Breast epithelium (tissue), 4 donors: ENCODE measurements around the gene ZNHIT2. TPM values are rescaled to one million over a fixed set of nuclear protein-coding genes. Genes with fewer than 3 reads are reported as not detected.

Source experiments
- DNase-seq, 2 donors: peaks; one replicate each; pipeline ENCODE4 v3.0.0-alpha.2; 2019; ENCODE audit warnings: low spot score in 2 of 2
- H3K27ac ChIP-seq, 2 donors: fragments of 200-600 bp; sonication (generic) in 1 of 2; one replicate each; pipeline ENCODE4 v1.5.1; 2016 to 2019; ENCODE audit warnings: mild to moderate bottlenecking in 1 of 2
- H3K27me3 ChIP-seq, 2 donors: fragments of 200-600 bp; sonication (generic) in 1 of 2; one replicate each; pipeline versions ENCODE4 v1.5.1 to v1.6.0; 2017 to 2019; ENCODE audit warnings: control low read depth in 1 of 2, mild to moderate bottlenecking in 1 of 2
- H3K36me3 ChIP-seq: fragments of 200-600 bp; one replicate; pipeline ENCODE4 v1.5.1; 2019
- H3K4me1 ChIP-seq, 2 donors: fragments of 200-600 bp; sonication (generic); one replicate each; pipeline ENCODE4 v1.5.1; 2016 to 2019; ENCODE audit warnings: control low read depth in 1 of 2
- H3K4me3 ChIP-seq, 3 donors: fragments of 200-600 bp; sonication (generic); 1 replicate in 2 of 3; 2 replicates in 1 of 3; pipeline ENCODE4 v1.5.1; 2016 to 2019; ENCODE audit warnings: mild to moderate bottlenecking in 3 of 3, moderate library complexity in 2 of 3
- H3K9me3 ChIP-seq, 2 donors: fragments of 200-600 bp; sonication (generic) in 1 of 2; one replicate each; pipeline ENCODE4 v1.5.1; 2016 to 2019; ENCODE audit warnings: control low read depth in 1 of 2
- CTCF ChIP-seq, 3 donors: fragments of 450-650 bp; IDR thresholded peaks; one replicate each; pipeline ENCODE4 v1.5.1; 2016 to 2017; ENCODE audit warnings: antibody characterized with exemption in 3 of 3, mild to moderate bottlenecking in 3 of 3, moderate library complexity in 3 of 3
- POLR2A ChIP-seq: fragments of 450-650 bp; IDR thresholded peaks from one replicate; pipeline ENCODE4 v1.6.1; 2016; ENCODE audit warnings: antibody characterized with exemption, mild to moderate bottlenecking, moderate library complexity
- POLR2AphosphoS5 ChIP-seq, 3 donors: sonication (generic); formaldehyde crosslinking; IDR thresholded peaks; one replicate each; pipeline ENCODE4 v1.6.1; 2017; ENCODE audit warnings: antibody characterized with exemption in 3 of 3
- intact Hi-C: fragments of 100-400 bp; cut with DNase I; formaldehyde crosslinking; loops from one replicate; pipeline ENCODE4 v1.15.1; 2023; ENCODE audit warnings: low total_unique reads
- total RNA-seq, 3 donors: library from RNA; depleted of rRNA; stranded (reverse); fragments of >200 nt; gene quantifications; one replicate each; pipeline ENCODE4 v1.1.0, GENCODE V29; 2016

Gene ZNHIT2
- total RNA-seq, 3 donors from 2014 or later: 14.6 to 23.3 (median 20.3) TPM

- Histone ChIP-seq H3K27ac (peak overlapping the region; percentile 96 to 99), H3K4me3 (peak overlapping the region; percentile 88 to 93 (median 92)), H3K27me3 (no peaks in the 10 kb centered on the region), H3K36me3 (peaks cover 14% of the 10 kb centered on the region), H3K9me3 (no peaks in the 10 kb centered on the region), H3K4me1 (peaks cover 6 to 26% of the 10 kb centered on the region in 2 donors)
- intact Hi-C loops: no loop called here
- DNase-seq: peak; percentile 97 to 98
- no peak for TF ChIP-seq POLR2A
- TF ChIP-seq POLR2AphosphoS5 (IDR thresholded peaks at IDR 0.05): peak in 1 of 3 donors; percentile 46
Measured at GRCh38 chr11:65134952-65135632, 17.6 kb upstream of the ZNHIT2 start.

- intact Hi-C loops: no loop called here
- peaks cover 6 to 26% of the 10 kb centered on the region in 2 donors for H3K4me1 ChIP-seq
- no peaks in the 10 kb centered on the region for H3K9me3 ChIP-seq
Measured at GRCh38 chr11:65134240-65134951, 16.9 kb upstream of the ZNHIT2 start, which contains the start of gene SYVN1. SYVN1 (minus strand) TSS chr11:65134519; CDS start chr11:65133601, 918 bp downstream.

GRCh38 chr11:65133724-65134123, 16.2 kb upstream of the ZNHIT2 start:
- intact Hi-C loops: no loop called here
- H3K36me3 ChIP-seq: peaks cover 23% of the 10 kb centered on the region
- H3K4me3 ChIP-seq: peak overlapping the region; percentile 88 to 93 (median 92)
- no peaks in the 10 kb centered on the region for H3K9me3 ChIP-seq
- H3K27me3 ChIP-seq: no peaks in the 10 kb centered on the region
- peak overlapping the region; percentile 96 to 99 for H3K27ac ChIP-seq
- TF ChIP-seq CTCF (IDR thresholded peaks at IDR 0.05) (no peak), POLR2AphosphoS5 (IDR thresholded peaks at IDR 0.05) (no peak), POLR2A (no peak)
- H3K4me1 ChIP-seq: peaks cover 6 to 26% of the 10 kb centered on the region in 2 donors
- no peak for DNase-seq

More at GRCh38 chr11:65134240-65134951, 16.9 kb upstream of the ZNHIT2 start, which contains the start of gene SYVN1:
- H3K36me3 ChIP-seq: peaks cover 21% of the 10 kb centered on the region
- H3K4me3 ChIP-seq: peak within 1 kb of the TSS; percentile 88 to 93 (median 92)
- peak within 1 kb of the TSS; percentile 96 to 99 for H3K27ac ChIP-seq
- H3K27me3 ChIP-seq: no peaks in the 10 kb centered on the region
- peak; percentile 99 to 100 (median 100) for TF ChIP-seq POLR2AphosphoS5 (IDR thresholded peaks at IDR 0.05)
- TF ChIP-seq POLR2A: peak; percentile 98
- peak in 2 of 3 donors; percentile 15 to 31 for TF ChIP-seq CTCF (IDR thresholded peaks at IDR 0.05)
- peak; percentile 88 to 90 for DNase-seq

- intact Hi-C loops: no loop called here
Measured at GRCh38 chr11:65132988-65133700, 15.6 kb upstream of the ZNHIT2 start.

More at GRCh38 chr11:65132988-65133700, 15.6 kb upstream of the ZNHIT2 start:
- Histone ChIP-seq H3K9me3 (no peaks in the 10 kb centered on the region), H3K4me3 (peak overlapping the region; percentile 88 to 93 (median 92)), H3K27ac (peak overlapping the region; percentile 96 to 99), H3K36me3 (peaks cover 29% of the 10 kb centered on the region), H3K27me3 (no peaks in the 10 kb centered on the region), H3K4me1 (peaks cover 6 to 26% of the 10 kb centered on the region in 2 donors)
- peak; percentile 63 to 67 for DNase-seq
- TF ChIP-seq CTCF (IDR thresholded peaks at IDR 0.05) (no peak), POLR2AphosphoS5 (IDR thresholded peaks at IDR 0.05) (no peak), POLR2A (no peak)
